ENCODE measurements around the gene KCNMA1. TPM values are rescaled to one million over a fixed set of nuclear protein-coding genes. Genes with fewer than 3 reads are reported as not detected.

KCNMA1 gene
- total RNA-seq, 1 experiment from 2014 or later = 0.49 TPM

DNA sequence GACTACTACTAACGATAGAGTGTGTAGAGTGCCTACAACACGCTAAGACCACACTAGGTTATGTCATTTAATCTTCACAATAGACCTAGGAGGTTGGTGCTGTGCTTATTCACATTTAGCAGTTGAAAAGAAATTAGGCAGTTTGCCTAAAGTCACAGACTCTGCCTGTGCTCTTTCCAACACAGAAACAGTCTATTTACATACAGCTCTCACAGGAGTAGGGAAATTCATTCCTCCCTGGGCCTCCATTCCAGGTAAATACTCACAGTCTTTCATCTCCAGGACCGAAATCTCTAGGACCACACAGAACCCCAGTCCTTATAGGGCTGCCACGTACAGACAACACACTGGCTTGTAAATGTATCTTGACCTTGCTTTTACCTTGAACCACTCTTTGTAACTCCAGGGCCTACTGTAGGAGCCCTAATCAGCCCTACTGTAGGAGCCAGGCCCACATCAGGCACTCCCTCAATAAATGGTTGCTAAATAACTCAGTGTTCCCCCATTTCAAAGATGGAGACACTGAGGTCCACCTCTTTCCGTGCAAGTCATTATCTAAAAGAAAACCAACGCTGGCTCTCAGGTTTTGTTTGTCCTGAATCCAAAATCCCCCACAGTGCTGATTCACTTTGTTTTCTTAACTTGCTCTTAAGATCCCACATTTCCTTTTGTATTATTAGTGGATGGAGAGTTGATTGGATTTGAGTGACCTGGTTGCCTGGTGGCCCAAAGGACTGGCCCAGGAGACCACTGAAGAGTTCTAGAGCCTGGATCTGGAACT lies 146.9 kb downstream of the KCNMA1 start (continued):
- TF ChIP-seq, protein P1, sequence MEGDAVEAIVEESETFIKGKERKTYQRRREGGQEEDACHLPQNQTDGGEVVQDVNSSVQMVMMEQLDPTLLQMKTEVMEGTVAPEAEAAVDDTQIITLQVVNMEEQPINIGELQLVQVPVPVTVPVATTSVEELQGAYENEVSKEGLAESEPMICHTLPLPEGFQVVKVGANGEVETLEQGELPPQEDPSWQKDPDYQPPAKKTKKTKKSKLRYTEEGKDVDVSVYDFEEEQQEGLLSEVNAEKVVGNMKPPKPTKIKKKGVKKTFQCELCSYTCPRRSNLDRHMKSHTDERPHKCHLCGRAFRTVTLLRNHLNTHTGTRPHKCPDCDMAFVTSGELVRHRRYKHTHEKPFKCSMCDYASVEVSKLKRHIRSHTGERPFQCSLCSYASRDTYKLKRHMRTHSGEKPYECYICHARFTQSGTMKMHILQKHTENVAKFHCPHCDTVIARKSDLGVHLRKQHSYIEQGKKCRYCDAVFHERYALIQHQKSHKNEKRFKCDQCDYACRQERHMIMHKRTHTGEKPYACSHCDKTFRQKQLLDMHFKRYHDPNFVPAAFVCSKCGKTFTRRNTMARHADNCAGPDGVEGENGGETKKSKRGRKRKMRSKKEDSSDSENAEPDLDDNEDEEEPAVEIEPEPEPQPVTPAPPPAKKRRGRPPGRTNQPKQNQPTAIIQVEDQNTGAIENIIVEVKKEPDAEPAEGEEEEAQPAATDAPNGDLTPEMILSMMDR (IDR thresholded peaks at IDR 0.05 in 2 of 3, conservative IDR thresholded peaks at IDR 0.05 in 1 of 3; ENCODE audit: borderline replicate concordance in 1 of 3, insufficient read depth in 1 of 3, low read depth in 2 of 3, low read length in 2 of 3) = no peak
- TF ChIP-seq TCF7L2 (IDR thresholded peaks at IDR 0.05; ENCODE audit: borderline replicate concordance, extremely low read depth, insufficient read depth, insufficient read length) (no peak), SRF (IDR thresholded peaks at IDR 0.05; ENCODE audit: low read depth) (no peak), SIN3A (IDR thresholded peaks at IDR 0.05; ENCODE audit: low read depth) (no peak)
- TF ChIP-seq, protein P2, sequence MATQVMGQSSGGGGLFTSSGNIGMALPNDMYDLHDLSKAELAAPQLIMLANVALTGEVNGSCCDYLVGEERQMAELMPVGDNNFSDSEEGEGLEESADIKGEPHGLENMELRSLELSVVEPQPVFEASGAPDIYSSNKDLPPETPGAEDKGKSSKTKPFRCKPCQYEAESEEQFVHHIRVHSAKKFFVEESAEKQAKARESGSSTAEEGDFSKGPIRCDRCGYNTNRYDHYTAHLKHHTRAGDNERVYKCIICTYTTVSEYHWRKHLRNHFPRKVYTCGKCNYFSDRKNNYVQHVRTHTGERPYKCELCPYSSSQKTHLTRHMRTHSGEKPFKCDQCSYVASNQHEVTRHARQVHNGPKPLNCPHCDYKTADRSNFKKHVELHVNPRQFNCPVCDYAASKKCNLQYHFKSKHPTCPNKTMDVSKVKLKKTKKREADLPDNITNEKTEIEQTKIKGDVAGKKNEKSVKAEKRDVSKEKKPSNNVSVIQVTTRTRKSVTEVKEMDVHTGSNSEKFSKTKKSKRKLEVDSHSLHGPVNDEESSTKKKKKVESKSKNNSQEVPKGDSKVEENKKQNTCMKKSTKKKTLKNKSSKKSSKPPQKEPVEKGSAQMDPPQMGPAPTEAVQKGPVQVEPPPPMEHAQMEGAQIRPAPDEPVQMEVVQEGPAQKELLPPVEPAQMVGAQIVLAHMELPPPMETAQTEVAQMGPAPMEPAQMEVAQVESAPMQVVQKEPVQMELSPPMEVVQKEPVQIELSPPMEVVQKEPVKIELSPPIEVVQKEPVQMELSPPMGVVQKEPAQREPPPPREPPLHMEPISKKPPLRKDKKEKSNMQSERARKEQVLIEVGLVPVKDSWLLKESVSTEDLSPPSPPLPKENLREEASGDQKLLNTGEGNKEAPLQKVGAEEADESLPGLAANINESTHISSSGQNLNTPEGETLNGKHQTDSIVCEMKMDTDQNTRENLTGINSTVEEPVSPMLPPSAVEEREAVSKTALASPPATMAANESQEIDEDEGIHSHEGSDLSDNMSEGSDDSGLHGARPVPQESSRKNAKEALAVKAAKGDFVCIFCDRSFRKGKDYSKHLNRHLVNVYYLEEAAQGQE (IDR thresholded peaks at IDR 0.05; ENCODE audit: low read depth) = no peak

DNA sequence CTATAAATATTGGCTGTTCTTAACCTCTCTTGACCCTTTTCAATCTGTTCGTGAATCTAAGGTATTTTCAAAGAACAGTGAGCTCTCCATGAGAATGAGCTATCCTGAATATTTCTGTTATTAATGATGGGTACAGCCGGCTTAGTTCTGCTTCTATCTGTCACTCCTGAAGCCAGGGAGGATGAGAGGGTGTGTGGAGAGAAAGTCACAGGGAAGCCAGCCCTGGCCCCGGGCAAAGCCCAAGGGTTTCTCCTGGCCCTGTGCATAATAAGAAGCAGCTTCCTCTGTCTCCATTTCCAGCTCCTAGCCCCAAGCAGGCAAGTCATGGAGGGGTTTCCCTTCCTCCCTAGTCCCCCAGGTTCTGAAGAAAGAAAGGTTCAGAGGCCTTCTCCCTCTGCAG lies 151.1 kb downstream of the KCNMA1 start:
- Histone ChIP-seq H3K4me2 (ENCODE audit: low read length) (no peak overlapping the region), H3K9me3 (ENCODE audit: control insufficient read depth in 1 of 2, insufficient read depth in 1 of 2, low read depth in 1 of 2, low read length in 2 of 2) (no peaks in the 10 kb centered on the region), H3K79me2 (ENCODE audit: insufficient read depth, low read length) (no peaks in the 10 kb centered on the region), H3K27me3 (ENCODE audit: insufficient read depth, low read length) (no peaks in the 10 kb centered on the region), H3K27ac (ENCODE audit: low read depth, low read length) (no peak overlapping the region), H3K36me3 (ENCODE audit: control insufficient read depth in 1 of 2, insufficient read depth in 2 of 2, low read length in 2 of 2) (no peaks in the 10 kb centered on the region), H3K9ac (ENCODE audit: low read length) (no peak overlapping the region), H2AFZ (ENCODE audit: low read depth, low read length, poor library complexity, severe bottlenecking) (no peak overlapping the region), H4K20me1 (ENCODE audit: insufficient read depth) (no peaks in the 10 kb centered on the region), H3K4me1 (ENCODE audit: control insufficient read depth in 1 of 2, insufficient read depth in 2 of 2, low read length in 2 of 2) (no peaks in the 10 kb centered on the region), H3K9me2 (ENCODE audit: insufficient read depth) (no peaks in the 10 kb centered on the region), H3K4me3 (replicated peaks in 1 of 2; ENCODE audit: low read depth in 1 of 2, low read length in 2 of 2) (no peak overlapping the region)
- BruUV-seq (replicated peaks) = no TSS peak
- TF ChIP-seq CEBPB (IDR thresholded peaks at IDR 0.05; ENCODE audit: low read depth) (no peak), POLR2AphosphoS5 (IDR thresholded peaks at IDR 0.05; ENCODE audit: low read depth, low read length) (no peak), ELF1 (IDR thresholded peaks at IDR 0.05; ENCODE audit: borderline replicate concordance, low read depth) (no peak), ZFX (IDR thresholded peaks at IDR 0.05) (no peak), SIN3A (IDR thresholded peaks at IDR 0.05; ENCODE audit: low read depth) (no peak), EZH2 (IDR thresholded peaks at IDR 0.05) (no peak)
- TF ChIP-seq, protein P3, sequence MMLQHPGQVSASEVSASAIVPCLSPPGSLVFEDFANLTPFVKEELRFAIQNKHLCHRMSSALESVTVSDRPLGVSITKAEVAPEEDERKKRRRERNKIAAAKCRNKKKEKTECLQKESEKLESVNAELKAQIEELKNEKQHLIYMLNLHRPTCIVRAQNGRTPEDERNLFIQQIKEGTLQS (IDR thresholded peaks at IDR 0.05) = no peak
- no peak for ATAC-seq
- CTCF ChIA-PET = no interaction called here
- intact Hi-C loops (cut with micrococcal nuclease) = no loop called here
- no peak for DNase-seq (ENCODE audit: low read depth, low spot score)
- RAD21 ChIA-PET (ENCODE audit: low non-redundant PET in 1 of 2, low total read pairs in 2 of 2, uncharacterized antibody in 2 of 2, unreplicated experiment in 2 of 2) = no interaction called here
- POLR2A ChIA-PET = no interaction called here

All from HCT116 (cell line).